HL-60 (cell line): ENCODE results near the gene FUT8.
A peak's percentile ranks its signal among the peaks of the same experiment; 100 is the strongest.

Experiments
- DNase-seq, 2 experiments: peaks; one replicate each; pipeline ENCODE4 v3.0.0-alpha.2; 2010 to 2020; ENCODE audit warnings: low read depth in 1 of 2, low spot score in 1 of 2
- H3K27ac ChIP-seq: fragments of 250-450 bp; sonication (Bioruptor Pico); replicated peaks from 2 replicates; pipeline ENCODE4 v1.5.1; 2020; ENCODE audit warnings: mild to moderate bottlenecking, moderate library complexity
- H3K27me3 ChIP-seq: fragments of 250-450 bp; sonication (Bioruptor Pico); 2 replicates; pipeline ENCODE4 v1.5.1; 2021; ENCODE audit warnings: mild to moderate bottlenecking, moderate library complexity; ENCODE audit not compliant: insufficient read depth, poor library complexity, severe bottlenecking
- H3K4me3 ChIP-seq: replicated peaks from 2 replicates; pipeline ENCODE4 v1.5.1; 2011; ENCODE audit warnings: mild to moderate bottlenecking, control low read depth, low read length; ENCODE audit not compliant: insufficient read depth
- CTCF ChIP-seq: IDR thresholded peaks from one replicate; pipeline ENCODE4 v1.5.1; 2011; ENCODE audit warnings: low read length, control low read depth, inconsistent platforms; ENCODE audit not compliant: insufficient read depth
- GABPA ChIP-seq: IDR thresholded peaks from 2 replicates; pipeline ENCODE4 v1.6.1; 2012; ENCODE audit warnings: low read depth
- POLR2AphosphoS5 ChIP-seq: IDR thresholded peaks from 2 replicates; pipeline ENCODE4 v1.6.1; 2012; ENCODE audit warnings: low read depth
- REST ChIP-seq: IDR thresholded peaks from 2 replicates; pipeline ENCODE4 v1.6.1; 2012; ENCODE audit warnings: low read depth; ENCODE audit not compliant: insufficient replicate concordance
- SPI1 ChIP-seq: IDR thresholded peaks from 2 replicates; pipeline ENCODE4 v1.6.1; 2012; ENCODE audit warnings: low read depth, mild to moderate bottlenecking, borderline replicate concordance

The FUT8 gene

GRCh38 chr14:65412856-65413738, 567 bp downstream of the FUT8 start:
- peak overlapping the region; percentile 69 for H3K4me3 ChIP-seq

GRCh38 chr14:65413739-65414045, 1.2 kb downstream of the FUT8 start:
- Histone ChIP-seq H3K4me3 (peak overlapping the region; percentile 69), H3K27ac (no peak overlapping the region), H3K27me3 (no peaks in the 10 kb centered on the region)
- TF ChIP-seq GABPA (no peak), POLR2AphosphoS5 (no peak), REST (no peak), CTCF (no peak), SPI1 (no peak)
- DNase-seq = no peak

More at GRCh38 chr14:65412856-65413738, 567 bp downstream of the FUT8 start:
- peak overlapping the region; percentile 52 for H3K27ac ChIP-seq
- H3K27me3 ChIP-seq = no peaks in the 10 kb centered on the region
- TF ChIP-seq SPI1 (peak; percentile 20; the same call in 1 of the 2 replicates), REST (no peak)
- peak; percentile 20 to 46 for DNase-seq

GRCh38 chr14:65414961-65415589, 2.5 kb downstream of the FUT8 start:
- no peak overlapping the region for H3K27ac ChIP-seq
- H3K4me3 ChIP-seq = no peak overlapping the region
- no peak for DNase-seq
- no peaks in the 10 kb centered on the region for H3K27me3 ChIP-seq
- TF ChIP-seq GABPA (no peak), CTCF (no peak), SPI1 (no peak), REST (no peak), POLR2AphosphoS5 (no peak)
